ENCODE data around the gene NMNAT1.
"Not testable (repeated sequence)": the region's sequence is repeated elsewhere in the genome, so short reads cannot be mapped to it uniquely, and the experiment has no call there.

The NMNAT1 gene

GRCh38 chr1:9916452-9916851 lies 26.8 kb upstream of the NMNAT1 start:
- H3K9me3 ChIP-seq (ENCODE audit: control insufficient read depth, insufficient read depth, low read length) = no peaks in the 10 kb centered on the region

GRCh38 chr1:9917495-9917894 lies 25.8 kb upstream of the NMNAT1 start:
- H3K36me3 ChIP-seq (ENCODE audit: control insufficient read depth, low read length); H3K4me3 ChIP-seq (ENCODE audit: low read length); H4K20me1 ChIP-seq (ENCODE audit: control insufficient read depth, insufficient read depth, low read depth, low read length); H3K27ac ChIP-seq (ENCODE audit: low read depth, low read length); H3K9me2 ChIP-seq (replicated peaks; ENCODE audit: control insufficient read depth, low read length); H3K9me3 ChIP-seq (ENCODE audit: control insufficient read depth, insufficient read depth, low read length); H3F3A ChIP-seq (ENCODE audit: control insufficient read depth, insufficient read depth); H3K4me1 ChIP-seq (ENCODE audit: control insufficient read depth, low read length); H3K4me2 ChIP-seq (ENCODE audit: low read length); H3K79me2 ChIP-seq (ENCODE audit: control insufficient read depth, low read length); H3K27me3 ChIP-seq (ENCODE audit: control insufficient read depth, low read length): not testable (repeated sequence)

More at GRCh38 chr1:9916452-9916851, 26.8 kb upstream of the NMNAT1 start:
- H3K79me2 ChIP-seq (ENCODE audit: control insufficient read depth, low read length) = no peaks in the 10 kb centered on the region
- H3F3A ChIP-seq (ENCODE audit: control insufficient read depth, insufficient read depth) = no peaks in the 10 kb centered on the region
- no peaks in the 10 kb centered on the region for H3K36me3 ChIP-seq (ENCODE audit: control insufficient read depth, low read length)
- H3K27ac ChIP-seq (ENCODE audit: low read depth, low read length) = no peak overlapping the region
- no peaks in the 10 kb centered on the region for H3K27me3 ChIP-seq (ENCODE audit: control insufficient read depth, low read length)
- no peak overlapping the region for H3K4me3 ChIP-seq (ENCODE audit: low read length)
- H3K4me1 ChIP-seq (ENCODE audit: control insufficient read depth, low read length) = peaks cover 1% of the 10 kb centered on the region
- no peaks in the 10 kb centered on the region for H3K9me2 ChIP-seq (replicated peaks; ENCODE audit: control insufficient read depth, low read length)
- TF ChIP-seq CTCF (IDR thresholded peaks at IDR 0.05; ENCODE audit: low read depth, low read length, poor library complexity, severe bottlenecking) (no peak), EZH2phosphoT487 (IDR thresholded peaks at IDR 0.05; ENCODE audit: borderline replicate concordance, low read length) (no peak)
- no peaks in the 10 kb centered on the region for H4K20me1 ChIP-seq (ENCODE audit: control insufficient read depth, insufficient read depth, low read depth, low read length)
- no peak overlapping the region for H3K4me2 ChIP-seq (ENCODE audit: low read length)

DNA sequence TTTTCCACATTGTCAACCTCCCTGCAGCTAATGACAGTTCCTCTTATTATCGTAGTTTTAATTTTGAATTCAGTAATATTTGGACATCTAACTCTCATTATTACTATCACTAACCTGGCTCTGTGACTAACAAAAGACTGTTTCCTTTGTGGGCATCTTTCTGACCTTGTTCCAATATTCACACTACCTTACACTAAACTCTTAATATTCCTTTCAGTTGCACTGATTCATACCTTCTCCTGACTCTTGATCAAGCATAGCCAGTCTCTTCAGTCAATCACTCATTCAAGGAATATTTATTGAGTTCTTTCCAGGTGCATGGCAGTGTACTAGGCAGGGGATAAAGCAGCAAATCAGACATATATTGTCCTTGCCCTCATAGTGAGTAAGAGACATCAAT lies 25.4 kb upstream of the NMNAT1 start:
- Histone ChIP-seq H3K27ac (ENCODE audit: low read depth, low read length) (no peak overlapping the region), H3K9me3 (ENCODE audit: control insufficient read depth, insufficient read depth, low read length) (no peaks in the 10 kb centered on the region), H3K4me2 (ENCODE audit: low read length) (no peak overlapping the region), H3K27me3 (ENCODE audit: control insufficient read depth, low read length) (no peaks in the 10 kb centered on the region), H3K4me1 (ENCODE audit: control insufficient read depth, low read length) (no peaks in the 10 kb centered on the region), H3K79me2 (ENCODE audit: control insufficient read depth, low read length) (no peaks in the 10 kb centered on the region), H3K4me3 (ENCODE audit: low read length) (no peak overlapping the region), H3K9me2 (replicated peaks; ENCODE audit: control insufficient read depth, low read length) (no peaks in the 10 kb centered on the region), H3K36me3 (ENCODE audit: control insufficient read depth, low read length) (no peaks in the 10 kb centered on the region), H4K20me1 (ENCODE audit: control insufficient read depth, insufficient read depth, low read depth, low read length) (no peaks in the 10 kb centered on the region), H3F3A (ENCODE audit: control insufficient read depth, insufficient read depth) (no peaks in the 10 kb centered on the region)
- TF ChIP-seq CTCF (IDR thresholded peaks at IDR 0.05; ENCODE audit: low read depth, low read length, poor library complexity, severe bottlenecking) = no peak
- no peak for TF ChIP-seq EZH2phosphoT487 (IDR thresholded peaks at IDR 0.05; ENCODE audit: borderline replicate concordance, low read length)

DNA sequence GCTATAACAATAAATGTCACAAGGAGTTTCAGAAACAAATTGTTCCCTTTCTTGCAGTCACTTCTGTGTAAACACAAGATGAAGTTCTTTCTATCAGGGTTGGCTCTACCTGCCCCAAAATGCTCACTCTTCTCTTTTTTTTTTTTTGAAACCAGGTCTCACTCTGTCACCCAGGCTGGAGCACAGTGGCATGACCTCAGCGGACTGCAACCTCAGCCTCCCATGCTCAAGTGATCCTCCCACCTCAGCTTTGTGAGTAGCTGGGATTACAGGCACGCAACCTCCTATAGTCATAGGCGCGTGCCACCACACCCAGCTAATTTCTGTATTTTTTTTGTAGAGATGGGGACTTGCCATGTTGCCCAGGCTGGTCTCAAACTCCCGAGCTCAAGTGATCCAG lies 22.7 kb upstream of the NMNAT1 start:
- no peaks in the 10 kb centered on the region for H3K36me3 ChIP-seq (ENCODE audit: control insufficient read depth, low read length)
- H3K27me3 ChIP-seq (ENCODE audit: control insufficient read depth, low read length) = no peaks in the 10 kb centered on the region
- no peak overlapping the region for H3K4me2 ChIP-seq (ENCODE audit: low read length)
- H4K20me1 ChIP-seq (ENCODE audit: control insufficient read depth, insufficient read depth, low read depth, low read length) = no peaks in the 10 kb centered on the region
- no peaks in the 10 kb centered on the region for H3K9me3 ChIP-seq (ENCODE audit: control insufficient read depth, insufficient read depth, low read length)
- H3K27ac ChIP-seq (ENCODE audit: low read depth, low read length) = no peak overlapping the region
- H3K4me3 ChIP-seq (ENCODE audit: low read length) = no peak overlapping the region
- no peaks in the 10 kb centered on the region for H3K9me2 ChIP-seq (replicated peaks; ENCODE audit: control insufficient read depth, low read length)
- no peaks in the 10 kb centered on the region for H3K4me1 ChIP-seq (ENCODE audit: control insufficient read depth, low read length)
- H3F3A ChIP-seq (ENCODE audit: control insufficient read depth, insufficient read depth) = no peaks in the 10 kb centered on the region
- no peak for TF ChIP-seq EZH2phosphoT487 (IDR thresholded peaks at IDR 0.05; ENCODE audit: borderline replicate concordance, low read length)
- no peak for TF ChIP-seq CTCF (IDR thresholded peaks at IDR 0.05; ENCODE audit: low read depth, low read length, poor library complexity, severe bottlenecking)
- H3K79me2 ChIP-seq (ENCODE audit: control insufficient read depth, low read length) = no peaks in the 10 kb centered on the region
